PC-9 (cell line): ENCODE results near the gene TRMT61B. TPM values are rescaled to one million over a fixed set of nuclear protein-coding genes. Genes with fewer than 3 reads are reported as not detected.

Experiments
- BruUV-seq: library from RNA; stranded (reverse); fragments of 400-500 nt; replicated peaks from 2 replicates; lab custom pipeline; 2021; lab: Mats Ljungman, UMichigan
- CTCF ChIA-PET: fragments of 300-600 bp; sonication (Branson Sonifier 250); formaldehyde crosslinking; loops from one replicate; lab custom pipeline; 2022; ENCODE audit warnings: antibody characterized with exemption; lab: Charles Lee
- POLR2A ChIA-PET: fragments of 300-600 bp; sonication (Branson Sonifier 250); formaldehyde crosslinking; loops from one replicate; lab custom pipeline; 2022; ENCODE audit warnings: antibody characterized with exemption; ENCODE audit not compliant: unreplicated experiment; lab: Charles Lee
- DNase-seq, 2 experiments: peaks; one replicate each; pipeline versions ENCODE4 v3.0.0 to v3.0.0-alpha.2; 2015 to 2022; ENCODE audit warnings: mixed read lengths in 1 of 2
- H2AFZ ChIP-seq: fragments of 200-600 bp; sonication (generic); 2 replicates; pipeline ENCODE4 v1.8.1; 2017; ENCODE audit warnings: antibody characterized with exemption
- H3F3A ChIP-seq: fragments of 200-600 bp; sonication (generic); 2 replicates; pipeline ENCODE4 v1.8.1; 2017; ENCODE audit warnings: antibody characterized with exemption, mild to moderate bottlenecking, low read depth; ENCODE audit not compliant: insufficient read depth
- H3K27ac ChIP-seq: fragments of 200-600 bp; sonication (generic); 2 replicates; pipeline ENCODE4 v1.6.1; 2016; ENCODE audit warnings: mixed run types
- H3K27me3 ChIP-seq: fragments of 200-600 bp; sonication (generic); 2 replicates; pipeline ENCODE4 v1.6.1; 2016; ENCODE audit warnings: low read depth, mixed run types; ENCODE audit not compliant: insufficient read depth
- H3K36me3 ChIP-seq: fragments of 200-600 bp; sonication (generic); 2 replicates; pipeline ENCODE4 v1.6.1; 2016; ENCODE audit warnings: low read depth, mixed run types
- H3K4me1 ChIP-seq: fragments of 200-600 bp; sonication (generic); replicated peaks from 2 replicates; pipeline ENCODE4 v1.6.1; 2016; ENCODE audit warnings: mixed run types; ENCODE audit not compliant: insufficient read depth
- H3K4me2 ChIP-seq: fragments of 200-600 bp; sonication (generic); 2 replicates; pipeline ENCODE4 v1.6.1; 2017; ENCODE audit warnings: mixed run types
- H3K4me3 ChIP-seq: fragments of 200-600 bp; sonication (generic); 2 replicates; pipeline ENCODE4 v1.6.1; 2016; ENCODE audit warnings: mixed run types
- H3K79me2 ChIP-seq: fragments of 200-600 bp; sonication (generic); 2 replicates; pipeline ENCODE4 v1.6.1; 2017; ENCODE audit warnings: low read depth, mixed run types
- H3K9me2 ChIP-seq: fragments of 200-600 bp; sonication (generic); 2 replicates; pipeline ENCODE4 v1.8.1; 2017; ENCODE audit warnings: mild to moderate bottlenecking; ENCODE audit not compliant: insufficient read depth
- H3K9me3 ChIP-seq: fragments of 200-600 bp; sonication (generic); 2 replicates; pipeline ENCODE4 v1.8.1; 2016; ENCODE audit warnings: low read depth; ENCODE audit not compliant: insufficient read depth
- H4K20me1 ChIP-seq: fragments of 200-600 bp; sonication (generic); 2 replicates; pipeline ENCODE4 v1.8.1; 2017; ENCODE audit not compliant: insufficient read depth
- CTCF ChIP-seq: fragments of 200-600 bp; sonication (generic); conservative IDR thresholded peaks from 2 replicates; pipeline ENCODE4 v1.6.1; 2017; ENCODE audit warnings: mixed run types, antibody characterized with exemption, mild to moderate bottlenecking, moderate library complexity
- EZH2 ChIP-seq: fragments of 200-600 bp; sonication (generic); IDR thresholded peaks from 2 replicates; pipeline ENCODE4 v1.8.0; 2017; ENCODE audit warnings: antibody characterized with exemption, low read depth
- intact Hi-C: fragments of 100-400 bp; cut with micrococcal nuclease; formaldehyde crosslinking; loops from one replicate; pipeline ENCODE4 v1.10.0; 2022; ENCODE audit not compliant: unreplicated experiment
- total RNA-seq: library from RNA; stranded (reverse); gene quantifications from 2 replicates; pipeline ENCODE4 v1.2.3, GENCODE V29; 2021

Gene TRMT61B
- total RNA-seq, 1 experiment from 2014 or later = 21.1 TPM

DNA sequence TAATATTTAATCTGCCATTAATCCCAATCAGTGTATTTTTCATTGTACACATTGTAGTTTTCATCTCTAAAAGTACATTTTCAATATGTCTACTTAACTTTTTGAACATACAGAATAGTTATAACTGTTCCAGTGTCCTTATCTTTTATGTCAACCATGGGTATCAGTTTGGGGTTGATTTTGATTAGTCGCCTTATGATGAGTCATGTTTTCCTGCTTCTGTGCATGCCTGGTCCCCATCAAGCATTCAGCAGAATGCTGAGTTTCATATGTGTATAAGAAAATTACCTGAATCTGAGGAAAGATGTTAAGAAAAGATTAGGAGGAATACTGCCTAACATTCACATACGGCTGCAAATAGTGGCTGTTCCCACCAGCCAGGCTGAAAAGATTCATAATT lies 41.7 kb downstream of the TRMT61B start:
- TF ChIP-seq EZH2 = no peak
- no peak for TF ChIP-seq CTCF
- Histone ChIP-seq H3K9me2 (no peaks in the 10 kb centered on the region), H3F3A (no peaks in the 10 kb centered on the region; the same call in 1 of the 2 replicates), H2AFZ (no peak overlapping the region), H3K36me3 (no peaks in the 10 kb centered on the region), H3K4me3 (no peak overlapping the region), H3K27me3 (no peaks in the 10 kb centered on the region), H3K27ac (no peak overlapping the region), H3K4me2 (no peak overlapping the region), H3K4me1 (no peaks in the 10 kb centered on the region), H4K20me1 (no peaks in the 10 kb centered on the region), H3K79me2 (no peaks in the 10 kb centered on the region), H3K9me3 (no peaks in the 10 kb centered on the region)
- no peak for DNase-seq
- no TSS peak for BruUV-seq
- ChIA-PET CTCF (no interaction called here), POLR2A (no interaction called here)
- intact Hi-C loops = loop anchor here (10.0 kb wide), 1 partner anchor 106 kb away; no protein-coding TSS in a partner anchor

DNA sequence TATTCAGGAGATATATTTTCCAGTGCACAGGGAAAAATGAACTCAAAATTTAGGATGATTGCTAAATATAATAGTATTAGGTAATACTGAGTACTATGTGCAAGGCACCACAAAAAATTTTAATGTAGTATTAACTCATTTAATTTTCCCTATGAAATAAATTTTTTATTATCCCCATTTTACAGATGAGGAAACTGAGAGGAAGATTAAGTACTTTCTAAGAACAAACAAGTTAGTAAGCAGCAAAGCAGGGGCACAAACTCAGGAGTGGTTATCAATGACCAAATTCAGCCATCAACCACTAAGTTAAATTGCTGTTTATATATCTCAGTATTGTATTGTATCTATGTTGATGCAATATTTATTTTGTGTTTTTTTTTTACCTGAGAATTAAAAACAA lies 45.2 kb downstream of the TRMT61B start:
- Histone ChIP-seq H3K4me3 (no peak overlapping the region), H4K20me1 (no peaks in the 10 kb centered on the region), H2AFZ (no peak overlapping the region), H3K9me3 (no peaks in the 10 kb centered on the region), H3K4me2 (no peak overlapping the region), H3F3A (peaks cover 13% of the 10 kb centered on the region), H3K27me3 (no peaks in the 10 kb centered on the region), H3K9me2 (no peaks in the 10 kb centered on the region), H3K27ac (no peak overlapping the region), H3K4me1 (no peaks in the 10 kb centered on the region), H3K36me3 (no peaks in the 10 kb centered on the region), H3K79me2 (no peaks in the 10 kb centered on the region)
- TF ChIP-seq EZH2 = no peak
- TF ChIP-seq CTCF = no peak
- ChIA-PET POLR2A (no interaction called here), CTCF (no interaction called here)
- intact Hi-C loops = loop anchor here (10.0 kb wide), 1 partner anchor 110 kb away; no protein-coding TSS in a partner anchor
- DNase-seq = no peak
- no TSS peak for BruUV-seq

DNA sequence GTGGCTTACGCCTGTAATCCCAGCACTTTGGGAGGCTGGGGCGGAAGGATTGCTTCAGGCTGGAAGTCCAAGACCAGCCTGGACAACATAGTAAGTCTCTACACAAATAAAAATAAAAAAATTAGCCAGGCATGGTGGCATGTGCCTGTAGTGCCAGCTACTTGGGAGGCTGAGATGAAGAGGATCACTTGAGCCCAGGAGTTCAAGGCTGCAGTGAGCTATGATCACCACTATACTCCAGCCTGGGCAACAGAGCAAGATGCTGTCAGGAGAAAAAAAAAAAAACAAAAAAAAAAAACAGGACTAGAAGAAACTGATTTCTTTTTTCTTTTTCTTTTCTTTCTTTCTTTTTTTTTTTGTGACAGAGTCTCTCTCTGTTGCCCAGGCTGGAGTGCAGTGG lies 45.9 kb downstream of the TRMT61B start:
- no peaks in the 10 kb centered on the region for H3K36me3 ChIP-seq
- CTCF ChIA-PET = no interaction called here
- intact Hi-C loops = loop anchor here (10.0 kb wide), 1 partner anchor 111 kb away; no protein-coding TSS in a partner anchor

More for the DNA sequence above, 45.9 kb downstream of the TRMT61B start:
- POLR2A ChIA-PET = no interaction called here
- no peak overlapping the region for H3K4me2 ChIP-seq
- BruUV-seq = no TSS peak
- H3K27me3 ChIP-seq = no peaks in the 10 kb centered on the region
- no peak overlapping the region for H3K27ac ChIP-seq
- no peak overlapping the region for H3K4me3 ChIP-seq
- no peaks in the 10 kb centered on the region for H3K9me3 ChIP-seq
- H3K79me2 ChIP-seq = no peaks in the 10 kb centered on the region
- no peaks in the 10 kb centered on the region for H4K20me1 ChIP-seq
- no peaks in the 10 kb centered on the region for H3K4me1 ChIP-seq
- TF ChIP-seq CTCF (no peak), EZH2 (no peak)
- no peak for DNase-seq
- peaks cover 13% of the 10 kb centered on the region for H3F3A ChIP-seq
- H2AFZ ChIP-seq = no peak overlapping the region
- no peaks in the 10 kb centered on the region for H3K9me2 ChIP-seq
